ENCODE data around the gene PPM1L.
A peak's percentile ranks its signal among the peaks of the same experiment; 100 is the strongest.
"Not testable (repeated sequence)": the region's sequence is repeated elsewhere in the genome, so short reads cannot be mapped to it uniquely, and the experiment has no call there.

PPM1L gene

DNA sequence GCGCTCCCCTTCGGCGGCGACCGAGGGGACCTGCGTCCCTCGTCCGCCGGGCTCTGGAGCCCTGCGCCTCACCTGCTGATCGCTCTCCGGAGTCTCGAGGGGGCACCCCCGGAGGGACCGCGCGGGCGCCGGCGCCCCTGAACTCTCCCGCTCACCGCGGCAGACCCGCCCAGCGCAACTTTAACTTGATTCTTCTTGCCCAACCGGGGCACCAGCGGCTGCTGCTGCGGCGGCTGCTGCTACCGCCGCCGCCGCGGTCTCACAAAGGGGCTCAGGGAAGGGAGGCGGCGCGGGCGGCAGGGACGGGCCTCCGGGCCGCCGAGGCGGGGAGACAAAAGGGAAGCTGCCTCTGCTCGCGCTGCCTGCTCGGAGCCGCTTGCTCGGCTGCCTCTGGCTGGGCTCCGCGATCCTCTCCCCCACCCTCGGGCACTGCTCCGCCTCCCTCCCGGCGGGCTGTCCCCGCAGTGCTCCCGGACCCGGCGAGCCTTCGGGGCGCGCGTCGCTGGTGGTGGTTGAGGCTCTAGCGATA is at the start of gene PPM1L:
Gene PPM1L (plus strand): TSS at position 456 of the 529 bp plus-strand sequence.
- peak within 1 kb of the TSS; percentile 87 to 93 for H3K4me3 ChIP-seq (ENCODE audit: low read depth in 1 of 2, low read length in 2 of 2)
- H3K27me3 ChIP-seq (ENCODE audit: control insufficient read depth in 1 of 2, insufficient read depth in 2 of 2, low read length in 2 of 2), result peaks cover 0 to 14% of the 10 kb centered on the region in 2 donors
- H3K36me3 ChIP-seq (ENCODE audit: control insufficient read depth in 1 of 2, insufficient read depth in 2 of 2, low read length in 2 of 2), result no peaks in the 10 kb centered on the region
- peak within 1 kb of the TSS; percentile 92 for H3K27ac ChIP-seq (ENCODE audit: low read depth, low read length)
- no peaks in the 10 kb centered on the region for H3K9me3 ChIP-seq (ENCODE audit: control insufficient read depth in 1 of 2, low read length in 2 of 2)
- H3K4me1 ChIP-seq (ENCODE audit: control insufficient read depth in 1 of 2, insufficient read depth in 2 of 2, low read length in 2 of 2), result peaks cover 23 to 28% of the 10 kb centered on the region in 2 donors
- H3K9ac ChIP-seq (ENCODE audit: low read depth in 1 of 2, low read length in 2 of 2), result peak within 1 kb of the TSS; percentile 65 to 92

DNA sequence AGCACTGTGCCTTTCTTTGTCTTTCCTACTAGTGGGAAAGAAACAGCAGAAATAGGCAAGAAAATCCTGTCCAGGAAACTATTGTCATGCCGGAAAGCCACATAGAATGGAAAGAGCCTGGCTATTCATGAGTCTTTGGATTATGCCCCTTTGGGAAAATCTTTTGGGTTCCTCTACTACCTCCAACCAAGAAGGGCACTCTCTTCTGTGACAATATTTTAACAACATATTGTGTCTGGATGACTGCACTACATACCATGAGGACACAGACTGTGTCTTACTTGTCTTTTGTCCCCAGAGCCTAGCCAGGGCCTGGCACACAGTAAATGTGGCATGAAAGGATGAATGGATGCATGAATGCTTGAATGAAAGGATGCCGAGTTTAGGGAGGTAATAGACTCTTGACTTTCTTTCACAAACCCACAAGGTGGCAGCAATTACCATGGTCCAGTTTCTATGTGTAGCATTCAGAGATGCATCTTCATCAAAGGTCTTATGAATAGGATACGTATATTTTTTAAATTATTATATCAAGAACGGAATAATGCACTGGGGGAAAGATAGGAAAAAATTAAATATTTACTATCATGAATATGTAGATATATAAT is 48.7 kb upstream of the PPM1L start:
- H3K9me3 ChIP-seq (ENCODE audit: control insufficient read depth in 1 of 2, low read length in 2 of 2), result no peaks in the 10 kb centered on the region
- no peak overlapping the region for H3K9ac ChIP-seq (ENCODE audit: low read depth in 1 of 2, low read length in 2 of 2)
- H3K4me1 ChIP-seq (ENCODE audit: control insufficient read depth in 1 of 2, insufficient read depth in 2 of 2, low read length in 2 of 2), result no peaks in the 10 kb centered on the region
- no peak overlapping the region for H3K27ac ChIP-seq (ENCODE audit: low read depth, low read length)
- H3K4me3 ChIP-seq (ENCODE audit: low read depth in 1 of 2, low read length in 2 of 2), result no peak overlapping the region
- H3K36me3 ChIP-seq (ENCODE audit: control insufficient read depth in 1 of 2, insufficient read depth in 2 of 2, low read length in 2 of 2), result no peaks in the 10 kb centered on the region
- peaks cover 0 to 17% of the 10 kb centered on the region in 2 donors for H3K27me3 ChIP-seq (ENCODE audit: control insufficient read depth in 1 of 2, insufficient read depth in 2 of 2, low read length in 2 of 2)

DNA sequence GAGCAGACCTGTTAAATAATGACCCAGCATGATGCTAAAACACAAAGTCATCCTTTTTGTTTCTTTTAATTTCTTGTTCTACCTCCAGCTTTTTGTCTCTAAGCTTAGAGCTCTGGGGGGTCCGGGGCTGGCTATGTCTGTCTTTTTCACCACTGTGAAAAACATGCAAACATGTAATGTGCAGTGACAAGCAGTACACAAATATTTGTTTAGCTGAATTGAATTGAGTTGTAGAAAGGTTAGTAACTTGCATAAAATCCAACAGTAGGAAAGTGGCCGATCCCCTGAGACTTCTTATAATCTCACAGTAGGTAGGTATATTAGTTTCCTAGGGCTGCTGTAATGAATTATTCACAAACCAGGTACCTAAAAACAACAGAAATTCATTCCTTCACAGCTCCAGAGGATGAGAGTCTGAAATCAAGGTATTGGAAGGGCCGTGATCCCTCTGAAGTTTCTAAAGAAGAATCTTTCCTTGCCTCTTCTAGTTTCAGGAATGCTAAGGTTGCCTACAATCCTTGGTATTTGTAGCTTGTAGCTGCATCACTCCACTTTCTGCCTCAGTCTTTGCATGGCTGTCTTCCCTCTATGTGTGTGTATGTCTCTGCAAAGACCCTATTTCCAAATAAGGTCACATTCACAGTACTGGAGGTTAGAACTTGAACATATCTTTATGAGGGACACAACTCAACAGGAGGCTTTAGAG is 46.4 kb upstream of the PPM1L start:
- no peaks in the 10 kb centered on the region for H3K9me3 ChIP-seq (ENCODE audit: control insufficient read depth in 1 of 2, low read length in 2 of 2)
- no peak overlapping the region for H3K27ac ChIP-seq (ENCODE audit: low read depth, low read length)

DNA sequence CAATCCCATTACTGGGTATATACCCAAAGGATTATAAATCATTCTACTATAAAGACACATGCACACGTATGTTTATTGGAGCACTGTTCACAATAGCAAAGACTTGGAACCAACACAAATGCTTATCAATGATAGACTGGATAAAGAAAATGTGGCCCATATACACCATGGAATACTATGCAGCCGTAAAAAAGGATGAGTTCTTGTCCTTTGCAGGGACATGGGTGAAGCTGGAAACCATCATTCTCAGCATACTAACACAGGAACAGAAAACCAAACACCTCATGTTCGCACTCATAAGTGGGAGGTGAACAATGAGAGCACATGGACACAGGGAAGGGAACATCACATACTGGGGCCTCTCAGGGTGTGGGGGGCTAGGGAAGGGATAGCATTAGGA is 42.9 kb upstream of the PPM1L start:
- not testable (repeated sequence) for H3K36me3 ChIP-seq (ENCODE audit: control insufficient read depth in 1 of 2, insufficient read depth in 2 of 2, low read length in 2 of 2); H3K9me3 ChIP-seq (ENCODE audit: control insufficient read depth in 1 of 2, low read length in 2 of 2); H3K9ac ChIP-seq (ENCODE audit: low read depth in 1 of 2, low read length in 2 of 2); H3K27ac ChIP-seq (ENCODE audit: low read depth, low read length); H3K4me3 ChIP-seq (ENCODE audit: low read depth in 1 of 2, low read length in 2 of 2); H3K4me1 ChIP-seq (ENCODE audit: control insufficient read depth in 1 of 2, insufficient read depth in 2 of 2, low read length in 2 of 2); H3K27me3 ChIP-seq (ENCODE audit: control insufficient read depth in 1 of 2, insufficient read depth in 2 of 2, low read length in 2 of 2)

More for the DNA sequence above, 46.4 kb upstream of the PPM1L start:
- Histone ChIP-seq H3K4me1 (ENCODE audit: control insufficient read depth in 1 of 2, insufficient read depth in 2 of 2, low read length in 2 of 2) (no peaks in the 10 kb centered on the region), H3K4me3 (ENCODE audit: low read depth in 1 of 2, low read length in 2 of 2) (no peak overlapping the region), H3K27me3 (ENCODE audit: control insufficient read depth in 1 of 2, insufficient read depth in 2 of 2, low read length in 2 of 2) (peaks cover 0 to 14% of the 10 kb centered on the region in 2 donors), H3K36me3 (ENCODE audit: control insufficient read depth in 1 of 2, insufficient read depth in 2 of 2, low read length in 2 of 2) (no peaks in the 10 kb centered on the region), H3K9ac (ENCODE audit: low read depth in 1 of 2, low read length in 2 of 2) (no peak overlapping the region)

DNA sequence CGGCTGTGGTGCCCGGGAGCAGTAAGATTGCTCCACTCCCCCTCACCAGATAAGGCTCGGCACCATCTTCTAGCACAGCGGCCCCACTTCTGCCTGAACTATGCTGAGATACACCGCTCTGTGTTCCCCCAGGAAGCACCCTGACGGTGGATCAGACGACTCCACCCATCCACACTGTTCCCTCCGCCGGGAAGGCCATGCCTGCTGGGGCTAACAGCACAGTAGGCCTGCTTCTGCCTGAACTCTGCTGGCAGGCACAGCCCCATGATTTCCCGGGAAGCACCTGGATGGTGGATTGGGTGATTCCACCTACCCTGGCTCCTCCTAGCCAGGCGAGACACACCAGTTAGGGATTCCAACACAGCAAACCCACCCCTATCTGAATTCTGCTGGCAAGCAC is 36.3 kb upstream of the PPM1L start:
- Histone ChIP-seq H3K9me3 (ENCODE audit: control insufficient read depth in 1 of 2, low read length in 2 of 2) (no peaks in the 10 kb centered on the region), H3K27ac (ENCODE audit: low read depth, low read length) (no peak overlapping the region), H3K9ac (ENCODE audit: low read depth in 1 of 2, low read length in 2 of 2) (no peak overlapping the region), H3K27me3 (ENCODE audit: control insufficient read depth in 1 of 2, insufficient read depth in 2 of 2, low read length in 2 of 2) (no peaks in the 10 kb centered on the region), H3K4me1 (ENCODE audit: control insufficient read depth in 1 of 2, insufficient read depth in 2 of 2, low read length in 2 of 2) (no peaks in the 10 kb centered on the region), H3K4me3 (ENCODE audit: low read depth in 1 of 2, low read length in 2 of 2) (no peak overlapping the region), H3K36me3 (ENCODE audit: control insufficient read depth in 1 of 2, insufficient read depth in 2 of 2, low read length in 2 of 2) (no peaks in the 10 kb centered on the region)

DNA sequence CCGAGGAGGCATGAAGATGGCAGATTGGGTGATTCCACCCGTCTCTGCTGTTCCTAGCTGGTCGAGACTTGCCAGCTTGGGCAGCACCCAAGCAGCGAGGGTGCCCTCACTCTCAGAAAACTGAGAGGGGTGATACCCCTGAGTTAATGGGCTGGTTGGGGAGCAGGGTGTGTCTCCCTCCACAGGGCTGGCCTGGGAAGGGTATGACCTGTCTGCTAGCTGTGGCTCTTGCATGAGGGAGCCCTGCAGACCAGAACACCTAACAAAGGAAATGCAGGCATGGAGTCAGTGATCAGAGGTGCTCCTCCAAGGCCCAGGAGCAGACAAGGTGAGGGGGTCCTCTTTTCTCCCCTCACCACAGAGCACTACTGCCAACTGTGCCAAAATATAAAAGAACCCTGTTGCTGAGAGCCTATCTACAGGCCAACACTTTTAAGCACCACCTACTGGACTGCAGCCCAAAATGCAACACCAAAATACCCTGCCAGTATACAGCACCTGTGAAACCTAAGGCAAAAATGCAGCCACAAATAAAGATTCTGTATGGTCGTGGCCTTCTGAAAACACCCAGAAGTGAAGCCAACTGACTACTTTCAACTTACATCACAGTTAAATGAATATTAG is 35.8 kb upstream of the PPM1L start:
- Histone ChIP-seq H3K27ac (ENCODE audit: low read depth, low read length) (no peak overlapping the region), H3K36me3 (ENCODE audit: control insufficient read depth in 1 of 2, insufficient read depth in 2 of 2, low read length in 2 of 2) (no peaks in the 10 kb centered on the region), H3K27me3 (ENCODE audit: control insufficient read depth in 1 of 2, insufficient read depth in 2 of 2, low read length in 2 of 2) (no peaks in the 10 kb centered on the region), H3K4me3 (ENCODE audit: low read depth in 1 of 2, low read length in 2 of 2) (no peak overlapping the region), H3K9me3 (ENCODE audit: control insufficient read depth in 1 of 2, low read length in 2 of 2) (no peaks in the 10 kb centered on the region), H3K9ac (ENCODE audit: low read depth in 1 of 2, low read length in 2 of 2) (no peak overlapping the region), H3K4me1 (ENCODE audit: control insufficient read depth in 1 of 2, insufficient read depth in 2 of 2, low read length in 2 of 2) (no peaks in the 10 kb centered on the region)

DNA sequence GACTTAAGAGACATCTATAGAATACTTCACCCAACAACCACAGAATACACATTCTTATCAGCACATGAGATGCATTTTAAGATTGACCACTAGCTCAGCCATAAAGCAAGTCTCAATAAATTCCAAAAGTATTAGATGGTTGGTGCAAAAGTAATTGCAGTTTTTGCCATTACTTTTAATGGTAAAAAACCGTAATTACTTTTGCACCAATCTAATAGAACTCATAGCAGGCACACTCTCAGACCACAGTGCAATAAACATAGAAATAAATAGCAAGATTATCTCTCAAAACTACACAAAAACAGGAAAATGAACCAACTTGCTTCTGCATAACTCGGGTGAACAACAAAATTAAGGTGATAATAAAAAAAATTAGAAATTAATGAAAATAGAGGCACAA is 33.7 kb upstream of the PPM1L start:
- no peak overlapping the region for H3K4me3 ChIP-seq (ENCODE audit: low read depth in 1 of 2, low read length in 2 of 2)
- H3K9ac ChIP-seq (ENCODE audit: low read depth in 1 of 2, low read length in 2 of 2), result no peak overlapping the region
- no peaks in the 10 kb centered on the region for H3K9me3 ChIP-seq (ENCODE audit: control insufficient read depth in 1 of 2, low read length in 2 of 2)
- H3K4me1 ChIP-seq (ENCODE audit: control insufficient read depth in 1 of 2, insufficient read depth in 2 of 2, low read length in 2 of 2), result no peaks in the 10 kb centered on the region
- no peaks in the 10 kb centered on the region for H3K27me3 ChIP-seq (ENCODE audit: control insufficient read depth in 1 of 2, insufficient read depth in 2 of 2, low read length in 2 of 2)
- no peaks in the 10 kb centered on the region for H3K36me3 ChIP-seq (ENCODE audit: control insufficient read depth in 1 of 2, insufficient read depth in 2 of 2, low read length in 2 of 2)
- no peak overlapping the region for H3K27ac ChIP-seq (ENCODE audit: low read depth, low read length)

DNA sequence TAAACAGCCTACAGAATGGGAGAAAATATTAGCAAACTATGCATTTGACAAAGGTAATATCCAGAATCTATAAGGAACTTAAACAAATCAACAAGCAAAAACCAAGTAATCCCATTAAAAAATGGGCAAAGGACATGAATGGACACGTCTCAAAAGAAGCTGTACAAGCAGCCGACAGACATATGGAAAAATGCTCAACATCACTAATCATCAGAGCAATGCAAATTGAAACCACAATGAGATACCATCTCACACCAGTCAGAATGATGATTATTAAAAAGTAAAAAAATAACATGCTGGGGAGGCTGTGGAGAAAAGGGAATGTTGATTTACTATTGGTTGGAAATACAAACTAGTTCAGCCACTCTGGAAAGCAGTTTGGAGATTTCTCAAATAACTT is 30.7 kb upstream of the PPM1L start:
- Histone ChIP-seq H3K36me3 (ENCODE audit: control insufficient read depth in 1 of 2, insufficient read depth in 2 of 2, low read length in 2 of 2) (no peaks in the 10 kb centered on the region), H3K9me3 (ENCODE audit: control insufficient read depth in 1 of 2, low read length in 2 of 2) (no peaks in the 10 kb centered on the region), H3K27ac (ENCODE audit: low read depth, low read length) (no peak overlapping the region), H3K27me3 (ENCODE audit: control insufficient read depth in 1 of 2, insufficient read depth in 2 of 2, low read length in 2 of 2) (no peaks in the 10 kb centered on the region), H3K4me1 (ENCODE audit: control insufficient read depth in 1 of 2, insufficient read depth in 2 of 2, low read length in 2 of 2) (no peaks in the 10 kb centered on the region), H3K9ac (ENCODE audit: low read depth in 1 of 2, low read length in 2 of 2) (no peak overlapping the region), H3K4me3 (ENCODE audit: low read depth in 1 of 2, low read length in 2 of 2) (no peak overlapping the region)

DNA sequence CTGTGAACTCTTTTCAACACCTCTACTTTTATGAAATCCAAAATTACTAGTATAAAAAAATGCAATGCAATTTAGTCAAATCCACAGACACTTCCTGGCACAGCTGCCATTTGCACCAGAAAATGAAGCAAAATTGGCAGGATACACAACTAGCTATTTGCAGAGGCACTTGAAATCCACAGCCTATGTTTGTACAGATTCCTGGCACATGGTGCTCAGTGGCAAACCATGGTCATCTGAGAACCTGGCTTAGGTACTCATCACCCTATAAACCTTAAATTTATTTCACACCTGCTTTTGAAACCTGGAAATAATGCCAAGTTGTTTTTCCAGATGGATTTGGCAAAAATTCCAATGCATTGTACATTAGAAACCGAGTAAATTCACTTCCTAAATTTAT is 20.2 kb upstream of the PPM1L start:
- H3K27ac ChIP-seq (ENCODE audit: low read depth, low read length), result no peak overlapping the region

DNA sequence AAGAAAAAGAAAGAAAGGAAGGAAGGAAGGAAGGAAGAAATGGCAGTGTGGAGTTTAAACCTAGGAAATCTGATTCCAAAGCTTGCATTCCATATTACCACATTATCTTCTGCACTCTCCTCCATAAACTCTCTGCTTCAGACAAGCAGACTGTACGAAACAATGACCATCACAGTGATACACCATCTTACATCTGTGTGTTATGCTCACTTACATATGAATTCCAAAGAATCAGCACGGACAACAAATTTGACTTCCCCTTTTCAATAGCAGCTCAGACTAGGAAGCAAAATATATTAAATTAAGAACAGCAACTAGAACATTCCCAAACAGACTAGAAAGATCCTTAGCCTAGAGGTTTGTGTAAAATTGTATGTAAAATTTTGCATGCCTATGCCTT is 18.0 kb upstream of the PPM1L start:
- H3K9ac ChIP-seq (ENCODE audit: low read depth in 1 of 2, low read length in 2 of 2), result no peak overlapping the region
- H3K9me3 ChIP-seq (ENCODE audit: control insufficient read depth in 1 of 2, low read length in 2 of 2), result no peaks in the 10 kb centered on the region
- no peak overlapping the region for H3K4me3 ChIP-seq (ENCODE audit: low read depth in 1 of 2, low read length in 2 of 2)
- no peaks in the 10 kb centered on the region for H3K36me3 ChIP-seq (ENCODE audit: control insufficient read depth in 1 of 2, insufficient read depth in 2 of 2, low read length in 2 of 2)
- no peaks in the 10 kb centered on the region for H3K4me1 ChIP-seq (ENCODE audit: control insufficient read depth in 1 of 2, insufficient read depth in 2 of 2, low read length in 2 of 2)
- no peak overlapping the region for H3K27ac ChIP-seq (ENCODE audit: low read depth, low read length)
- no peaks in the 10 kb centered on the region for H3K27me3 ChIP-seq (ENCODE audit: control insufficient read depth in 1 of 2, insufficient read depth in 2 of 2, low read length in 2 of 2)

More for the DNA sequence above, 20.2 kb upstream of the PPM1L start:
- Histone ChIP-seq H3K9ac (ENCODE audit: low read depth in 1 of 2, low read length in 2 of 2) (no peak overlapping the region), H3K4me1 (ENCODE audit: control insufficient read depth in 1 of 2, insufficient read depth in 2 of 2, low read length in 2 of 2) (no peaks in the 10 kb centered on the region), H3K27me3 (ENCODE audit: control insufficient read depth in 1 of 2, insufficient read depth in 2 of 2, low read length in 2 of 2) (no peaks in the 10 kb centered on the region), H3K9me3 (ENCODE audit: control insufficient read depth in 1 of 2, low read length in 2 of 2) (no peaks in the 10 kb centered on the region), H3K4me3 (ENCODE audit: low read depth in 1 of 2, low read length in 2 of 2) (no peak overlapping the region), H3K36me3 (ENCODE audit: control insufficient read depth in 1 of 2, insufficient read depth in 2 of 2, low read length in 2 of 2) (no peaks in the 10 kb centered on the region)
